IMR-90 (cell line): ENCODE data around the gene DDX59. TPM values are rescaled to one million over a fixed set of nuclear protein-coding genes. Genes with fewer than 3 reads are reported as not detected.

Experiments used
- ATAC-seq: fragments of 200-7000 bp; cut with Tn5 transposase; 2 replicates; pipeline ENCODE4 v1.9.1; 2020; ENCODE audit warnings: low read depth, mild to moderate bottlenecking, moderate library complexity
- BruUV-seq: library from RNA; stranded (reverse); fragments of 400-500 nt; replicated peaks from 2 replicates; lab custom pipeline; 2021; lab: Mats Ljungman, UMichigan
- CTCF ChIA-PET: fragments of 300-600 bp; formaldehyde crosslinking; extraction: SDS; loops from one replicate; lab custom pipeline; 2021; ENCODE audit warnings: antibody characterized with exemption; lab: Yijun Ruan, JAX
- POLR2A ChIA-PET: fragments of 300-600 bp; sonication (Branson Sonifier 250); formaldehyde crosslinking; loops from one replicate; lab custom pipeline; 2022; ENCODE audit warnings: antibody characterized with exemption; ENCODE audit not compliant: unreplicated experiment; lab: Charles Lee
- DNase-seq: peaks from one replicate; pipeline ENCODE4 v3.0.0; 2013
- H2AFZ ChIP-seq: replicated peaks from 2 replicates; pipeline ENCODE3; 2013; ENCODE audit warnings: low read length, mild to moderate bottlenecking; ENCODE audit not compliant: poor library complexity
- H2AK5ac ChIP-seq: 2 replicates; pipeline ENCODE4 v1.6.1; 2013; ENCODE audit warnings: low read depth, low read length, inconsistent platforms
- H2AK9ac ChIP-seq: replicated peaks from 2 replicates; pipeline ENCODE3; 2013; ENCODE audit warnings: mild to moderate bottlenecking, low read depth, low read length, moderate library complexity; ENCODE audit not compliant: poor library complexity
- H2BK120ac ChIP-seq: 2 replicates; pipeline ENCODE4 v1.6.1; 2013; ENCODE audit warnings: low read depth, low read length, inconsistent platforms
- H2BK15ac ChIP-seq: 3 replicates; pipeline ENCODE4 v1.6.1; 2013; ENCODE audit warnings: low read depth, low read length, inconsistent platforms
- H2BK20ac ChIP-seq: 2 replicates; pipeline ENCODE4 v1.6.1; 2013; ENCODE audit warnings: low read depth, mild to moderate bottlenecking, inconsistent platforms, low read length, moderate library complexity
- H2BK5ac ChIP-seq: 2 replicates; pipeline ENCODE4 v1.6.1; 2013; ENCODE audit warnings: mild to moderate bottlenecking, low read depth, low read length, inconsistent platforms; ENCODE audit not compliant: poor library complexity, severe bottlenecking
- H3K14ac ChIP-seq: replicated peaks from 2 replicates; pipeline ENCODE4 v1.6.1; 2013; ENCODE audit warnings: low read depth, low read length, inconsistent platforms
- H3K18ac ChIP-seq: 2 replicates; pipeline ENCODE4 v1.6.1; 2013; ENCODE audit warnings: low read depth, low read length, control low read depth
- H3K23ac ChIP-seq: 2 replicates; pipeline ENCODE4 v1.6.1; 2013; ENCODE audit warnings: low read depth, low read length, inconsistent platforms
- H3K27ac ChIP-seq: 2 replicates; pipeline ENCODE4 v1.5.1; 2013; ENCODE audit warnings: mild to moderate bottlenecking, control low read depth, low read length; ENCODE audit not compliant: insufficient read depth
- H3K27me3 ChIP-seq: 2 replicates; pipeline ENCODE4 v1.6.1; 2013; ENCODE audit warnings: low read length; ENCODE audit not compliant: control insufficient read depth, insufficient read depth
- H3K36me3 ChIP-seq: 2 replicates; pipeline ENCODE4 v1.6.1; 2013; ENCODE audit warnings: low read length, mixed read lengths; ENCODE audit not compliant: control insufficient read depth, insufficient read depth
- H3K4ac ChIP-seq: 2 replicates; pipeline ENCODE4 v1.6.1; 2013; ENCODE audit warnings: low read depth, low read length, inconsistent platforms
- H3K4me1 ChIP-seq: 2 replicates; pipeline ENCODE4 v1.6.1; 2013; ENCODE audit warnings: low read length, mixed read lengths; ENCODE audit not compliant: control insufficient read depth, insufficient read depth
- H3K4me2 ChIP-seq: 2 replicates; pipeline ENCODE4 v1.6.1; 2013; ENCODE audit warnings: low read depth, mild to moderate bottlenecking, control low read depth, low read length, moderate library complexity
- H3K4me3 ChIP-seq: 2 replicates; pipeline ENCODE4 v1.5.1; 2013; ENCODE audit warnings: low read depth, mild to moderate bottlenecking, control low read depth, low read length, moderate library complexity; ENCODE audit not compliant: insufficient read depth
- H3K56ac ChIP-seq: 2 replicates; pipeline ENCODE4 v1.6.1; 2013; ENCODE audit warnings: low read length, inconsistent platforms; ENCODE audit not compliant: insufficient read depth; ENCODE audit errors: extremely low read depth
- H3K79me1 ChIP-seq, 2 experiments: 2 replicates each; pipeline ENCODE4 v1.6.1; 2013; ENCODE audit warnings: low read length in 2 of 2, inconsistent platforms in 1 of 2, low read depth in 1 of 2
- H3K9ac ChIP-seq: 2 replicates; pipeline ENCODE4 v1.6.1; 2013; ENCODE audit warnings: low read depth, low read length, control low read depth
- H3K9me1 ChIP-seq: 2 replicates; pipeline ENCODE4 v1.6.1; 2013; ENCODE audit warnings: low read length, inconsistent platforms; ENCODE audit not compliant: insufficient read depth
- H3K9me3 ChIP-seq: 2 replicates; pipeline ENCODE4 v1.6.1; 2013; ENCODE audit warnings: low read length; ENCODE audit not compliant: control insufficient read depth, insufficient read depth
- H4K20me1 ChIP-seq: 2 replicates; pipeline ENCODE4 v1.6.1; 2013; ENCODE audit warnings: low read length, inconsistent platforms; ENCODE audit not compliant: insufficient read depth
- H4K5ac ChIP-seq: 2 replicates; pipeline ENCODE4 v1.6.1; 2013; ENCODE audit warnings: mild to moderate bottlenecking, low read depth, low read length, control low read depth
- H4K8ac ChIP-seq, 2 experiments: 2 replicates each; pipeline ENCODE4 v1.6.1; 2013; ENCODE audit warnings: low read depth in 2 of 2, low read length in 2 of 2, control low read depth in 1 of 2, inconsistent platforms in 1 of 2
- H4K91ac ChIP-seq: 2 replicates; pipeline ENCODE4 v1.6.1; 2013; ENCODE audit warnings: low read depth, low read length, inconsistent platforms; ENCODE audit not compliant: insufficient read depth
- BHLHE40 ChIP-seq: fragments of 150-350 bp; IDR thresholded peaks from 2 replicates; pipeline ENCODE4 v1.6.1; 2016; ENCODE audit warnings: mild to moderate bottlenecking, low read depth, low read length
- CEBPB ChIP-seq: IDR thresholded peaks from 2 replicates; pipeline ENCODE4 v1.6.1; 2012; ENCODE audit warnings: low read depth, low read length, improper control_type of control experiment
- CHD1 ChIP-seq: IDR thresholded peaks from 2 replicates; pipeline ENCODE4 v1.6.1; 2012; ENCODE audit warnings: low read depth, low read length, improper control_type of control experiment
- CTCF ChIP-seq: conservative IDR thresholded peaks from 2 replicates; pipeline ENCODE4 v1.5.1; 2012; ENCODE audit warnings: mild to moderate bottlenecking, low read depth, low read length, improper control_type of control experiment
- ELK1 ChIP-seq: fragments of 150-350 bp; IDR thresholded peaks from 2 replicates; pipeline ENCODE4 v1.6.1; 2016; ENCODE audit warnings: low read depth, mild to moderate bottlenecking, low read length, moderate library complexity, borderline replicate concordance
- MAFK ChIP-seq: IDR thresholded peaks from 2 replicates; pipeline ENCODE4 v1.6.1; 2012; ENCODE audit warnings: low read depth, low read length, improper control_type of control experiment
- MXI1 ChIP-seq: IDR thresholded peaks from 2 replicates; pipeline ENCODE4 v1.6.1; 2012; ENCODE audit warnings: low read depth, mild to moderate bottlenecking, low read length, moderate library complexity, borderline replicate concordance
- POLR2A ChIP-seq: IDR thresholded peaks from 2 replicates; pipeline ENCODE4 v1.6.1; 2012; ENCODE audit warnings: mild to moderate bottlenecking, low read depth, low read length
- RAD21 ChIP-seq: IDR thresholded peaks from 2 replicates; pipeline ENCODE4 v1.6.1; 2012; ENCODE audit warnings: low read length, improper control_type of control experiment
- RCOR1 ChIP-seq: IDR thresholded peaks from 2 replicates; pipeline ENCODE4 v1.6.1; 2012; ENCODE audit warnings: mild to moderate bottlenecking, low read length, improper control_type of control experiment; ENCODE audit not compliant: insufficient replicate concordance
- USF2 ChIP-seq: fragments of 150-350 bp; IDR thresholded peaks from 2 replicates; pipeline ENCODE4 v1.6.1; 2017; ENCODE audit warnings: mild to moderate bottlenecking, antibody characterized with exemption, low read length, low read depth
- WGBS, 2 experiments: methylation state at CpG; one replicate each; pipeline versions ENCODE4 v1.1.5 to v1.1.7; 2013; ENCODE audit warnings: missing lambda C conversion rate in 2 of 2; ENCODE audit not compliant: insufficient read length in 1 of 2; ENCODE audit errors: extremely low coverage in 2 of 2; 5-methylcytosine and 5-hydroxymethylcytosine counted together
- dilution Hi-C: fragments of 300-500 bp; cut with HindIII; formaldehyde crosslinking; loops from one replicate; pipeline ENCODE4 v1.14.3; 2018; ENCODE audit warnings: low sequenced_read_pairs; ENCODE audit not compliant: unreplicated experiment
- in situ Hi-C: fragments of 300-500 bp; cut with MboI; formaldehyde crosslinking; loops from 3 replicates; pipeline ENCODE4 v1.14.3; 2019; ENCODE audit warnings: low sequenced_read_pairs, inconsistent platforms, mixed read lengths
- intact Hi-C: fragments of 100-400 bp; cut with micrococcal nuclease; formaldehyde crosslinking; loops from 2 replicates; pipeline ENCODE4 v1.10.0; 2022
- polyA plus RNA-seq, 3 experiments: library from polyadenylated mRNA; depleted of rRNA; stranded (reverse); fragments of >200 nt; gene quantifications; 2 replicates each; pipeline ENCODE4 v1.2.3, GENCODE V29; 2012; ENCODE audit warnings: low replicate concordance in 1 of 3
- total RNA-seq: library from RNA; depleted of rRNA; stranded (reverse); fragments of >200 nt; gene quantifications from 2 replicates; pipeline ENCODE4 v1.2.3, GENCODE V29; 2012

Gene DDX59
- total and polyA plus RNA-seq, 2 of the 4 experiments (the other 2 are of a cell fraction): 8.6 to 9.1 TPM

GRCh38 chr1:200628223-200628881, 41.4 kb downstream of the DDX59 start (continued):
- no peak for TF ChIP-seq RCOR1

GRCh38 chr1:200627575-200628222, 42.0 kb downstream of the DDX59 start:
- Histone ChIP-seq H3K27me3 (no peaks in the 10 kb centered on the region; the same call in 1 of the 2 replicates), H2AK5ac (no peak overlapping the region), H3K18ac (no peak overlapping the region), H3K4me1 (no peaks in the 10 kb centered on the region; the same call in 1 of the 2 replicates), H2AFZ (no peak overlapping the region), H4K20me1 (no peaks in the 10 kb centered on the region), H3K14ac (no peak overlapping the region), H2BK120ac (no peak overlapping the region), H2AK9ac (no peak overlapping the region), H2BK20ac (no peak overlapping the region), H3K23ac (no peak overlapping the region), H4K91ac (no peak overlapping the region), H3K9me1 (no peaks in the 10 kb centered on the region), H4K5ac (no peak overlapping the region), H3K9ac (no peak overlapping the region), H3K36me3 (no peaks in the 10 kb centered on the region), H3K4ac (no peak overlapping the region), H3K4me2 (no peak overlapping the region), H3K56ac (no peak overlapping the region), H2BK15ac (no peak overlapping the region), H4K8ac (no peak overlapping the region), H3K9me3 (no peaks in the 10 kb centered on the region), H3K79me1 (no peaks in the 10 kb centered on the region), H3K27ac (no peak overlapping the region), H3K4me3 (no peak overlapping the region), H2BK5ac (no peak overlapping the region)
- TF ChIP-seq RAD21 (no peak), USF2 (no peak), CTCF (no peak), BHLHE40 (no peak), CEBPB (no peak), POLR2A (no peak), RCOR1 (no peak), CHD1 (no peak), MAFK (no peak), ELK1 (no peak), MXI1 (no peak)
- in situ Hi-C loops: loop anchor here (5.0 to 10.0 kb wide), 2 partner anchors 175 to 417 kb away; no protein-coding TSS in a partner anchor
- no TSS peak for BruUV-seq
- no peak for ATAC-seq
- WGBS, 2 experiments: no CpG with 5 or more reads among the region's 1 CpG
- dilution Hi-C loops: no loop called here
- no peak for DNase-seq
- CTCF ChIA-PET: interaction anchor here (0.6 kb wide), 1 partner anchor 9 kb away, joined by 4 read pairs; no protein-coding TSS in a partner anchor
- intact Hi-C loops: loop anchor here (10.0 kb wide), 1 partner anchor 347 kb away; no protein-coding TSS in a partner anchor
- POLR2A ChIA-PET: no interaction called here
